GM19328 (cell line): ENCODE results near the gene MAN1C1.

ENCODE experiments used
- ATAC-seq: cut with Tn5 transposase; IDR thresholded peaks from one replicate; pipeline ENCODE4 v1.9.1; 2021; ENCODE audit warnings: mild to moderate bottlenecking, moderate library complexity; ENCODE audit not compliant: unreplicated experiment

MAN1C1 gene

GRCh38 chr1:25809283-25809926 is 192.8 kb downstream of the MAN1C1 start:
- ATAC-seq = no peak

- no peak for ATAC-seq
These were observed 193.3 kb downstream of the MAN1C1 start for GRCh38 chr1:25809929-25810328.

- no peak for ATAC-seq
These were observed 194.0 kb downstream of the MAN1C1 start for GRCh38 chr1:25810341-25811299.

GRCh38 chr1:25811384-25812082 is 194.9 kb downstream of the MAN1C1 start:
- ATAC-seq = no peak

GRCh38 chr1:25813071-25813733 is 196.6 kb downstream of the MAN1C1 start:
- ATAC-seq = no peak

- no peak for ATAC-seq
These were observed 197.3 kb downstream of the MAN1C1 start for GRCh38 chr1:25813734-25814471.

- no peak for ATAC-seq
These were observed 198.0 kb downstream of the MAN1C1 start for GRCh38 chr1:25814549-25815087.

- no peak for ATAC-seq
These were observed 198.9 kb downstream of the MAN1C1 start for GRCh38 chr1:25815208-25816111.

- no peak for ATAC-seq
These were observed 199.6 kb downstream of the MAN1C1 start for GRCh38 chr1:25816112-25816718.

- ATAC-seq = no peak
These were observed 201.4 kb downstream of the MAN1C1 start for GRCh38 chr1:25817840-25818501.

- no peak for ATAC-seq
These were observed 202.0 kb downstream of the MAN1C1 start for GRCh38 chr1:25818569-25818968.

GRCh38 chr1:25819491-25820246 is 203.1 kb downstream of the MAN1C1 start, which contains the start of gene MTFR1L:
Gene MTFR1L (plus strand): TSS chr1:25819954. CDS start chr1:25823105, 3,151 bp downstream.
- ATAC-seq = peak; percentile 82

GRCh38 chr1:25820247-25821111 is 203.9 kb downstream of the MAN1C1 start:
- ATAC-seq = peak; percentile 41

- no peak for ATAC-seq
These were observed 204.5 kb downstream of the MAN1C1 start for GRCh38 chr1:25821112-25821476.

- no peak for ATAC-seq
These were observed 205.1 kb downstream of the MAN1C1 start for GRCh38 chr1:25821630-25822091.

- no peak for ATAC-seq
These were observed 209.0 kb downstream of the MAN1C1 start for GRCh38 chr1:25825605-25826004.
